Smooth muscle cell (in vitro differentiated cells): ENCODE data around the gene SHC2. TPM values are rescaled to one million over a fixed set of nuclear protein-coding genes. Genes with fewer than 3 reads are reported as not detected.

Experiments
- DNase-seq: peaks from one replicate; lab custom pipeline; 2025; ENCODE audit not compliant: unreplicated experiment; lab: John Stamatoyannopoulos, UW
- H2AFZ ChIP-seq: fragments of 200-600 bp; sonication (generic); 2 replicates; pipeline ENCODE4 v1.6.0; 2016; ENCODE audit warnings: antibody characterized with exemption, low read depth, mild to moderate bottlenecking
- H3F3A ChIP-seq: fragments of 200-600 bp; sonication (generic); 2 replicates; pipeline ENCODE4 v1.6.0; 2017; ENCODE audit warnings: antibody characterized with exemption, low read depth
- H3K27ac ChIP-seq: fragments of 200-600 bp; sonication (generic); 2 replicates; pipeline ENCODE4 v1.5.1; 2016; ENCODE audit warnings: low read depth, mild to moderate bottlenecking
- H3K27me3 ChIP-seq: fragments of 200-600 bp; sonication (generic); 2 replicates; pipeline ENCODE4 v1.6.1; 2016; ENCODE audit warnings: low read depth, mild to moderate bottlenecking
- H3K36me3 ChIP-seq: fragments of 200-600 bp; sonication (generic); 2 replicates; pipeline ENCODE4 v1.5.1; 2016; ENCODE audit warnings: low read depth
- H3K4me1 ChIP-seq: fragments of 200-600 bp; sonication (generic); 2 replicates; pipeline ENCODE4 v1.5.1; 2016; ENCODE audit warnings: low read depth
- H3K4me2 ChIP-seq: fragments of 200-600 bp; sonication (generic); 2 replicates; pipeline ENCODE4 v1.6.0; 2016; ENCODE audit warnings: mild to moderate bottlenecking
- H3K4me3 ChIP-seq: fragments of 200-600 bp; sonication (generic); 2 replicates; pipeline ENCODE4 v1.5.1; 2016; ENCODE audit warnings: mild to moderate bottlenecking
- H3K79me2 ChIP-seq: fragments of 200-600 bp; sonication (generic); 2 replicates; pipeline ENCODE4 v1.6.0; 2016; ENCODE audit warnings: low read depth, mild to moderate bottlenecking
- H3K9ac ChIP-seq: fragments of 200-600 bp; sonication (generic); 2 replicates; pipeline ENCODE4 v1.6.0; 2016; ENCODE audit warnings: low read depth
- H3K9me3 ChIP-seq: fragments of 200-600 bp; sonication (generic); replicated peaks from 2 replicates; pipeline ENCODE4 v1.5.1; 2016; ENCODE audit warnings: low read depth
- H4K20me1 ChIP-seq: fragments of 200-600 bp; sonication (generic); 2 replicates; pipeline ENCODE4 v1.6.0; 2016; ENCODE audit warnings: low read depth
- CTCF ChIP-seq: fragments of 200-600 bp; sonication (generic); IDR thresholded peaks from 2 replicates; pipeline ENCODE4 v1.5.1; 2017; ENCODE audit warnings: borderline replicate concordance, mild to moderate bottlenecking, antibody characterized with exemption; ENCODE audit not compliant: insufficient read depth, poor library complexity, severe bottlenecking
- WGBS: methylation state at CpG from one replicate; pipeline ENCODE4 v1.1.7; 2016; ENCODE audit warnings: low lambda C conversion rate; 5-methylcytosine and 5-hydroxymethylcytosine counted together
- polyA plus RNA-seq: library from polyadenylated mRNA; unstranded; fragments of >200 nt; fragmentation: Nextera tagmentation; extraction: Ambion mirVana; gene quantifications from 2 replicates; pipeline ENCODE4 v1.2.1, GENCODE V29; 2016
- total RNA-seq: library from RNA; depleted of rRNA; stranded (reverse); fragments of >200 nt; gene quantifications from 2 replicates; pipeline ENCODE4 v1.2.3, GENCODE V29; 2014

Gene SHC2
- total and polyA plus RNA-seq, 2 experiments from 2014 or later, result 15.6 to 29.3 TPM

- H4K20me1 ChIP-seq, result no peaks in the 10 kb centered on the region
- no peak overlapping the region for H3K9ac ChIP-seq
- no peak for TF ChIP-seq CTCF
- peaks cover 8% of the 10 kb centered on the region for H3K4me1 ChIP-seq
- no peaks in the 10 kb centered on the region for H3K36me3 ChIP-seq
- peaks cover 21% of the 10 kb centered on the region for H3K27me3 ChIP-seq
- no peaks in the 10 kb centered on the region for H3K79me2 ChIP-seq
- no peak overlapping the region for H3K4me2 ChIP-seq
- H3F3A ChIP-seq, result peaks cover 5% of the 10 kb centered on the region
- no peak for DNase-seq
- H3K9me3 ChIP-seq, result no peaks in the 10 kb centered on the region
- H3K4me3 ChIP-seq, result no peak overlapping the region
- no peak overlapping the region for H3K27ac ChIP-seq
- no peak overlapping the region for H2AFZ ChIP-seq
- 88% methylated on average over 23 of the region's 23 CpGs for WGBS
Measured at GRCh38 chr19:493391-494170, 32.7 kb upstream of the SHC2 start.

GRCh38 chr19:492091-492531 is 31.3 kb upstream of the SHC2 start:
- DNase-seq, result no peak
- no peak overlapping the region for H3K4me2 ChIP-seq
- no peak overlapping the region for H3K9ac ChIP-seq
- H2AFZ ChIP-seq, result no peak overlapping the region
- no peak for TF ChIP-seq CTCF
- H3K4me3 ChIP-seq, result no peak overlapping the region
- no peaks in the 10 kb centered on the region for H4K20me1 ChIP-seq
- no peak overlapping the region for H3K27ac ChIP-seq
- H3K9me3 ChIP-seq, result no peaks in the 10 kb centered on the region
- no peaks in the 10 kb centered on the region for H3K36me3 ChIP-seq
- H3K27me3 ChIP-seq, result peaks cover 7% of the 10 kb centered on the region
- H3K79me2 ChIP-seq, result no peaks in the 10 kb centered on the region
- H3K4me1 ChIP-seq, result peaks cover 8% of the 10 kb centered on the region
- H3F3A ChIP-seq, result peaks cover 8% of the 10 kb centered on the region
- WGBS, result 91% methylated on average over 10 of the region's 19 CpGs

GRCh38 chr19:491146-491741 is 30.4 kb upstream of the SHC2 start:
- WGBS, result 86% methylated on average over 27 of the region's 32 CpGs
- no peaks in the 10 kb centered on the region for H3K9me3 ChIP-seq
- H4K20me1 ChIP-seq, result no peaks in the 10 kb centered on the region
- H3K4me2 ChIP-seq, result no peak overlapping the region
- H2AFZ ChIP-seq, result no peak overlapping the region
- H3K4me1 ChIP-seq, result peaks cover 8% of the 10 kb centered on the region
- DNase-seq, result no peak
- H3K27me3 ChIP-seq, result peaks cover 5% of the 10 kb centered on the region
- no peak overlapping the region for H3K9ac ChIP-seq
- TF ChIP-seq CTCF, result no peak
- no peaks in the 10 kb centered on the region for H3K36me3 ChIP-seq
- no peak overlapping the region for H3K4me3 ChIP-seq
- H3K79me2 ChIP-seq, result no peaks in the 10 kb centered on the region
- peaks cover 8% of the 10 kb centered on the region for H3F3A ChIP-seq
- no peak overlapping the region for H3K27ac ChIP-seq
